A673 (cell line): ENCODE data around the gene TADA3.

ENCODE experiments used
- CTCF ChIP-seq: fragments of 300-800, 200-600 bp; sonication (generic); conservative IDR thresholded peaks from 2 replicates; pipeline ENCODE4 v1.5.1; 2017; ENCODE audit warnings: low read depth, mild to moderate bottlenecking, antibody characterized with exemption, low read length, moderate library complexity, mixed read lengths
- EZH2 ChIP-seq: fragments of 200-600 bp; sonication (generic); IDR thresholded peaks from 2 replicates; pipeline ENCODE4 v1.6.1; 2017; ENCODE audit warnings: borderline replicate concordance, low read depth, mild to moderate bottlenecking, mixed read lengths, antibody characterized with exemption, low read length; ENCODE audit not compliant: poor library complexity, severe bottlenecking

DNA sequence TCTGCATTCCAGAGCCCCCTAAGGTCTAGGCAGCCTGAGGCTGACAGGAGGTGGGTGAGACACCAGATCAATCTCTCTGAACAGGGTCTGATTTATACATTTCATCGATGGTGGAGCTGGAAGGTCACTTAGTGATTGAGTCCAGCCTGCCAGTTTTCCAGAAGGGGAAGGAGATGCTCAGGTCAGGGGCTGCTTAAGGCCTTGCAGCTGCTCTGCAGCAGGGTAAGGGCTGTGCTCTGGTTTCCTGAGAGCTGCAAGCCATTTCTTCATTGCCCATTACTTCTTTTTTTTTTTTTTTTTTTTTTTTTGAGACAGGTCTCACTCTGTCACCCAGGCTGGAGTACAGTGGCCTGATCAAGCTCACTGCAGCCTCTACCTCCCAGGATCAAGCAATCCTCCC is 10.7 kb downstream of the TADA3 start:
- TF ChIP-seq CTCF = no peak
- TF ChIP-seq EZH2 = no peak
